NCI-H1092 (cell line): ENCODE measurements around the gene MAML3.

Experiments
- DNase-seq: peaks from one replicate; lab custom pipeline; 2025; lab: John Stamatoyannopoulos, UW

MAML3 gene

GRCh38 chr4:140126261-140126660 lies 27.7 kb downstream of the MAML3 start:
- no peak for DNase-seq

GRCh38 chr4:140125374-140125773 lies 28.6 kb downstream of the MAML3 start:
- DNase-seq, result no peak

GRCh38 chr4:140123666-140124377 lies 30.2 kb downstream of the MAML3 start:
- no peak for DNase-seq

- DNase-seq, result no peak
Observed at GRCh38 chr4:140122891-140123290, 31.1 kb downstream of the MAML3 start.

GRCh38 chr4:140121646-140122045 lies 32.3 kb downstream of the MAML3 start:
- DNase-seq, result no peak

GRCh38 chr4:140118931-140119640 lies 34.9 kb downstream of the MAML3 start:
- DNase-seq, result no peak

GRCh38 chr4:140117947-140118346 lies 36.0 kb downstream of the MAML3 start:
- DNase-seq, result no peak

GRCh38 chr4:140116442-140117104 lies 37.4 kb downstream of the MAML3 start:
- no peak for DNase-seq

GRCh38 chr4:140115140-140115539 lies 38.8 kb downstream of the MAML3 start:
- DNase-seq, result no peak

- no peak for DNase-seq
Observed at GRCh38 chr4:140113653-140114052, 40.3 kb downstream of the MAML3 start.

GRCh38 chr4:140112576-140112975 lies 41.4 kb downstream of the MAML3 start:
- no peak for DNase-seq

- DNase-seq, result no peak
Observed at GRCh38 chr4:140111256-140111655, 42.7 kb downstream of the MAML3 start.

GRCh38 chr4:140110542-140111215 lies 43.3 kb downstream of the MAML3 start:
- no peak for DNase-seq

GRCh38 chr4:140109737-140110136 lies 44.2 kb downstream of the MAML3 start:
- peak; percentile 10 for DNase-seq

GRCh38 chr4:140109292-140109691 lies 44.7 kb downstream of the MAML3 start:
- no peak for DNase-seq

GRCh38 chr4:140108713-140109230 lies 45.2 kb downstream of the MAML3 start:
- no peak for DNase-seq

GRCh38 chr4:140108243-140108642 lies 45.7 kb downstream of the MAML3 start:
- DNase-seq, result no peak

- DNase-seq, result no peak
Observed at GRCh38 chr4:140106289-140106844, 47.6 kb downstream of the MAML3 start.

GRCh38 chr4:140105436-140105835 lies 48.5 kb downstream of the MAML3 start:
- DNase-seq, result no peak

GRCh38 chr4:140103676-140104075 lies 50.3 kb downstream of the MAML3 start:
- no peak for DNase-seq

- no peak for DNase-seq
Observed at GRCh38 chr4:140102421-140102820, 51.6 kb downstream of the MAML3 start.

GRCh38 chr4:140100771-140101170 lies 53.2 kb downstream of the MAML3 start:
- DNase-seq, result no peak
